ENCODE measurements around the gene GSDME.

GSDME gene

DNA sequence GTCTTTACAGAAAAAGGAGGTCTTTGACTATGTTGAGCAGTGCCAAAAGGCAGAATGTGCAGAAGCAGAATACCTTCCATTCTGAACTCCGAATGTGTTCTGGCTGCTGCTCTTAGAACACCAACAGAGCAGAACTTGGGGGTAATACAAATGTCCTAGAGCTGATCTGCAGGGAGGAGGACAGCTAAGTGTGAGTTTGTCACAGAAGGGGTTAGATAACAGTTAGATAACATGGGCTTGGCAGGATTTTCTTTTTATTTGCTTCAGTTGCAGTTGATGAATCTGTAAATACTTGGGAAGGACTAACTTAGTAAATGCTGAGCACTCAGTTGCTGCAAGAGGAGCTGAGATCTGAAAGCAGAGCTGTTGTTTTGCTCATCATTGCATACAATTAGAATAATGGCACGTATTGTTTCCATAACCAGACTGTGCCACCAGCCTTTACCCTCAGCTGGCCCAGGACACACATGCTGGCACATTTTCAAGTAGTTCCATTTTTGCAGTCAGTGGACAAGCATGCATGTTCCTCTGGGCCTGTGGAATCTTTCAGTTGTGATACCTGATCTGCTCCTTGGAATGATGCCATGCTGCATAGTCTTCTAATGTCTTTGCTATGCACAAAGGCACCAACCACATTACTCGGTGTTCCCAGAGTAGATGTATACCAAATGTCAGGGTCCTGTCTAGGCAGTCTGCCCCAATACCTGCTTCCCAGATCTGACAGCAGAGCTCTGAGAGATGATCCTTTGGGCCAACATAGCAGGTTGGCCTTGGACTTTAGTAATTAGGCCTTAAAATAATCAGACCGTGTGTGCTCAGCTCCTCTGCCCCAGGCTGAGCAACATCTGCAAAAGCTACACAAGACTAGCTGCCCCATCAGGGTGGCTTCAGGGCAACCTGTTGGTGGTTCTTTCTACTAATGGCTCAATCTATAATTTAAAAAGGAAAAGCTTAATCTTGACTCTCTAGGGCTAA lies 55.7 kb downstream of the GSDME start:
- no peak for DNase-seq

GRCh38 chr7:24700521-24701260 lies 56.6 kb downstream of the GSDME start:
- no peak for DNase-seq

DNA sequence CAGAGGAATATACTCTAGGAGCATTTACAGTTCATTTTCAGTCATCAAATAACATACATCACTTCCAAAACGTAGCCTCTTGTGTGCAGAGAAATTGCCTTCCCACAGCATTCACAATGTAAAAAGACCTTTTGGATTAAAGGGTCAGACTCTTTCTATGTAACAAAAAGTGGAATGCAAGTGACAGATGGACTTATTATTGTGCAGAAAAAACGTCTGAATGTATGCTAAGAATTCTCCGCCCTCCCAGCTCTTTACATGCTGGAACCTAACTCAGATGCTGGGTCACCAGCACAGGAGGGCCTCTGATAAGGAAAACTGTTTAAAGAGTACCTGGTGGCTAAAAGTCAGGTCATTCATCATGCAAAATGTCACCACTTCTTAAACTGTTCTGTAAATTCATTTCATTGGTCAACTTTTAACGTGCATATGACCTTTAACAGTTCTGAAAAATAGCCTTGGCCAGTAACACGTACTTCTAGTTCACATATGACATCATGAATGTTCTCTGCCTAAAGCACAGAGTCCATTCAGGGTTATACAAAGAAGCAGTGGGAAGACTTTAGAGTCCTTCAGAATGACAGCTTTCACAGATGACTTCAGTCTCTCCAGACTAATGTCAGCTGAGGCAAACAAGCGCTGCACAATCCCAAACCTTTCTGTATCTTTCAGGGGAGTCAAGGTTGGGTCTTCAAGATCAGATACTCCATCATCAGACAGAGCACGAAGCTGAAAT lies 58.6 kb downstream of the GSDME start:
- DNase-seq: no peak

DNA sequence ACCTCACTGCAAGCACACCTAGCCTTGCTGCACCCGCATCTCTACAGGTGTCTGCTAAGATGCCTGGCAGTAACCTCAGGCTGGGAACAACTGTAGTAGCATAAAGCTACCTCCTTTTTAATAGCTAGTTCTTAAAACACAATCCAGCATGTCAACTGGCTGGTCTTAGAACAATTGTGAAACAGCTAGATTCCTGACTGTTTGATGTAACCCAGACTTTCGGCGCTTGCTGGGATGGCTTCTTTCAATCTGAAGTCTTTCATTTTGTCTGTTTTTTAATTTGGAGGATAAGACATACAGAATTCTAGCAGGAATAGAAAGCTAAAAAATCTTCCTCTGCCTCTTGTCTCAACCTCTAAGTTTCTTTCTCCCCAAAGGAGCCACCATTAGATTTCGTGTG lies 59.8 kb downstream of the GSDME start:
- no peak for DNase-seq

DNA sequence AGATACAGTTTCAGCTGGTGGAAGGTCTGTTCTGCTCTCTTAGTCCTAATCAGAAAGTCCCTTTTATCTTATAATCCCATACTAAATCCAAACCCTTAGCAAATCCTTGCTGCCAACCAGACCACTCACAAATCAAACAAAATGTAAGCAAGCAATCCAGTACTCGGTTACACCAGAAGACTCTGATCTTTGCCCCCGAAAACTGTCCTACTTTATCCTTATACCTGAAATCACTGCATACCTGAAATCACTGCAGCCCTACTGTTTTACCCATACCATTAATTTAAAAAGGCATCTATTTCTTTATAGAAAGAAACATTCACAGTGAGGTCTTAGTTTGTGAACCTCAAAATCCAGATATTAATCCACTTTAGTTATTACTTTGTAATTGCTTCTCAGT lies 64.7 kb downstream of the GSDME start:
- DNase-seq: no peak

DNA sequence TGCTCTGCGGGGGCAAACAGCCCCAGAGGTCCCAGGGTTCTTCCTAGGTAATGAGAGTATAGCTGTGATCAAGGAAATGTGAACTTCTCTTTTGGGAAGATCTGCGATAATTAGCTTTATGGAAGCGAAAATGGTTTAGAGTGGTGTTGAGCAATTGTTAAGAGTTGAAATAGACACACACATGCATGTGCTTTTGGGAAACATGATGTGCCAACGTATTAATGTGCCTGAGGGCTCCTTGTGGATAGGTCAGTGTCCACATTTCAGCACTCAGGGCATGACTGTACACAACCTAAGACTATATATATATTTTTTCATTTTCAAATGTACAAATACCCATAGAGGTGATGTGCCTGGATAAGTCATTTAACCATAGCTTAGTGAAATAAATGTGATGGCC lies 67.0 kb downstream of the GSDME start:
- no peak for DNase-seq

DNA sequence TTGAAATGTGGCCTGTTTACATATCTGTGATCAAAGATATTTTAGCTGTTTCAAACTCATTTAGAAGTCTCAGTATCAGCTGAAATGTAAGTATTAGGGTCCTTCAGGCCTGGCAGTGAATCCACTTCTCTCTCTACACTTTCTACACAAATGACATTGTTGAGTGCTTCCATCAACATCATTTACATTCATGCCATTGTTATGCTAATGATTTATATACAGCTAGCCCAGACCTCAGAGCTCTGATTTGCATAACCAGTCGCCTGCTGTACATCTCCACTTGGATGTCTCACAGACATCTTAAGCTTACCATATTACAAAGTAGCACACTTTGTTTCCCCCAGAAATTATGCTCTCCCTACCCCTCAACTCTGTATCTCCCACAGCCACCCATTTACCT lies 71.6 kb downstream of the GSDME start:
- DNase-seq: no peak

DNA sequence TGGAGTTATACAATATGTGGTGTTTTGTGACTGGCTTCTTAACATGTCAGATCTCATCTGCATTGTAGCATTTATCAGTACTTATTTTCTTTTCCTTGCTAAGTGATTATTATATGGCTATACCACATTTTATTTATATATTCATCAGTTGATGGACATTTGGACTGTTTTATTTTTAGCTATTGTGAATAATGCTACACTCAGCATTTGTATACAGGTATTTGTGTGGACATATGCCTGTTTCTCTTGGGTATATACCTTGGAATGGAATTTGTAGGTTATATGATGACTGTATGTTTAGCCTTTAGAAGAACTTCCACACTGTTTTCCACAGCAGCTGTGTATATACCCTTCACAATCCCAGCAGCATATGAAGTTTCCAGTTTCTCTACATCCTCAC lies 86.5 kb downstream of the GSDME start:
- DNase-seq: no peak

DNA sequence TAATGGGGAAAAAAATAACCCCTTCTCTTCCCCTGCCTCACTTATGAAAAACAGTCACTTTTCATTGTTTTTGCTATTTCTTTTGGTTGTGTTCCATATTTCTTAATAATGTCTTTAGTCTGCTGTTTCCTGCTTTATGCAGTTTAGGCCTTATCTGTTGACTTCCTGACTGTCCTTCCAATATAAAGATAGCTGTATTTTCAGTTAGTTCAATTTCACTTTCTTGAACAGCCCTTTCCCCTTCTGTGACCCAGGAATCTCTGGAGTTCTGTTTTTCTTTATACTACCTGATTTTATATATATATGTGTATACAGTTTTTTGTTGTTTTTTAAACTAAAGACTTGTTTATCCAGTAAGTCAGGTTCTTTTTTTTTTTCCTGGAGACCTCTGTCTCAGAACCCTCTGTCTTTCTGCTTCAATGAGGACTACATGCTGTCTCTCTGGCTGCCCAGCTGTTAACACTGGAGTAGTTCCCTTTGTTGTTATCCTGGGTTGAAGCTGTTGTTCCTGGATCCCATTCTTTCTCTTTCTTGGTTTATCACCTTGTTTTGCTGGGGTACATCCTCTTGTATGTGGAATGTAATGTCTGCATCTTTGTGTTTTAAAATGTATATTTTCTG lies 87.2 kb downstream of the GSDME start:
- no peak for DNase-seq

GRCh38 chr7:24668927-24669635 lies 88.2 kb downstream of the GSDME start:
- DNase-seq: no peak

DNA sequence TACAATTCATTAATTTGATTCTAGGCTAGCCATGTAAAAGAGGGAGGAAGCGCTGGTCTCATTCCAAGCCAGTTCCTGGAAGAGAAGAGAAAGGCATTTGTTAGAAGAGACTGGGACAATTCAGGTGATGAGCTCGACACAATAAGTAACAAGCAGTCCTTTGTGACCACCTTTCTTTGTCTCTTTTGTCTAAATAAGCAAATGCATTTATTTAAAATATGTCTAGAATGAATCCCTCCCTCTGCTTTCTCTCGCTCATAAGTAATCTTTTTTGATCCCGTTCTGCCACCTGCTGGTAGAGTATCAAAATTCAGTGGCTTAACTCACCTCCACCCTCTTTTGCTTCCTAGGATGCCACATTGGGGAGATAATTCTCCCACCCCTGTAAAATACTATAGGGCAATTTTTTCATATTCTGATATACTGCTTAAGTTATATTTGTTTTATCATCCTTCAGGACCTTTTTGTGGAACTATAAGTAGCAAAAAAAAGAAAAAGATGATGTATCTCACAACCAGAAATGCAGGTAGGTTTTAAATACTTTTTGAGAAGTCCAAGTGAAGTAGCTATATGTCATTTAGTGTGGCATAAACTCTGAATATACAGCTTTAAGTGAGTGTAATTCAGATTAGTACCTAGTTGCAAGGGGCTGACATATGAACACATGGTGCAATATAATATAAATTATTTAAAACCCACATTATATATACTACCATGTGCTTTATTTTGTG lies 91.5 kb downstream of the GSDME start:
- no peak for DNase-seq

GRCh38 chr7:24660546-24660945 lies 96.7 kb downstream of the GSDME start:
- no peak for DNase-seq

DNA sequence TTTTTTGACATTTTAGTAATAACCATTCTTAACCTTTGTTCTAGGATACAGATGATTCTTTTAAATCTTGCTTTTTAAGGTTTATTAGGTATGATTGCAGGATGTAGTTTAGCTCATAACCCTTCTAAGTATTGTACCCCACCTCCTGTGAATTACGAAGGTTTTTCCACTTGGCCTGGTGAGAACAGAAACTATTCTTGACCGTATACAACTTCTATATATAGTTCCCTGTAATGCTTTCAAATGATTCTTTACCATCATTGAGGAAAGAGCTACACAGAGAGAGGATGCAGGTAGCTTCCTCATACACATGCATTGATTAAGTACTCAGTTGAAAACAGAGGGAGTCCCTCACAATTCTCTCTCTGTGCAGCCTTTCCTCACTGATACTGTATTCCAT lies 97.8 kb downstream of the GSDME start:
- no peak for DNase-seq

- no peak for DNase-seq
These were observed 99.3 kb downstream of the GSDME start for GRCh38 chr7:24657980-24658379.

- no peak for DNase-seq
These were observed 100.7 kb downstream of the GSDME start for GRCh38 chr7:24656608-24657007.

GRCh38 chr7:24654305-24654704 lies 103.0 kb downstream of the GSDME start:
- DNase-seq: no peak

- DNase-seq: no peak
These were observed 103.8 kb downstream of the GSDME start for GRCh38 chr7:24653316-24654085.

GRCh38 chr7:24652251-24652939 lies 104.9 kb downstream of the GSDME start:
- no peak for DNase-seq
